Measurements from ENCODE around the gene NRTN.

Gene NRTN

GRCh38 chr19:5811117-5811516 lies 6.2 kb downstream of the NRTN start:
- no peak for DNase-seq (ENCODE audit: low read depth in 2 of 2, low spot score in 1 of 2)

- DNase-seq (ENCODE audit: low read depth in 2 of 2, low spot score in 1 of 2): no peak
Measured at GRCh38 chr19:5814123-5814851, 9.4 kb downstream of the NRTN start.

DNA sequence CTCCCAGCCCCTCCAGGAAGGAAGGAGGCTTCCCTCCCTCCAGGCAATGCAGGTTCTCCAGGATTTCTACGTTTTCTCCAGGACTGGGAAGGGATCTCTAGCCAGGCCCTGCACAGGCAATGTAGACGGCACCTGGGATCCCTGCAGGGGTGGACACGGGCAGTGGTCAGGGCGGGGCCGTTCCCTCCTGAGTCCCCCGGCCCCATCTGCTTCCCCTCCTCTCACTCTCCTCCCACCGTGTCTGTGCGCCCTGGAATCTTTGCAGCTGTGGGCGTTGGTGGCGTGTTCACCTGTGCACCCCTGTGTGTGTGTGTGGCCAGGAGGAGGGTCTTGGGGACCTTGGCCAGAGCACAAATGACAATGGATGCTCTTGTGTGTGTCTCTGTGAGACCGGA lies 10.0 kb downstream of the NRTN start:
- no peak for DNase-seq (ENCODE audit: low read depth in 2 of 2, low spot score in 1 of 2)

DNA sequence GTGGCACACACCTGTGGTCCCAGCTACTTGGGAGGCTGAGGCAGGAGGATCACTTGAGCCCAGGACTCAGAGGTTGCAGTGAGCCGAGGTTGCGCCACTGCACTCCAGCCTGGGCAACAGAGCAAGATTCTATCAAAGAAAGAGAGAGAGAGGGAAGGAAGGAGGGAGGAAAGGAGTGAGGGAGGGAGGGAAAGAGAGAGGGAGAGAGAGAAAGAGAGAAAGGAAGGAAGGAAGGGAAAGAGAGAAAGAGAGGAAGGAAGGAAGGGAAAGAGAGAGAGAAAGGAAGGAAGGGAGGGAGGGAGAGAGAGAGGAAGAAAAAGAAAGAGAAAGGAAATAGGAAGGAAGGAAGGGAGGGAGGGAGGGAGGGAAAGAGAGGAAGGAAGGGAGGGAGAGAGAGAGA lies 12.4 kb downstream of the NRTN start:
- DNase-seq (ENCODE audit: low read depth in 2 of 2, low spot score in 1 of 2): no peak

DNA sequence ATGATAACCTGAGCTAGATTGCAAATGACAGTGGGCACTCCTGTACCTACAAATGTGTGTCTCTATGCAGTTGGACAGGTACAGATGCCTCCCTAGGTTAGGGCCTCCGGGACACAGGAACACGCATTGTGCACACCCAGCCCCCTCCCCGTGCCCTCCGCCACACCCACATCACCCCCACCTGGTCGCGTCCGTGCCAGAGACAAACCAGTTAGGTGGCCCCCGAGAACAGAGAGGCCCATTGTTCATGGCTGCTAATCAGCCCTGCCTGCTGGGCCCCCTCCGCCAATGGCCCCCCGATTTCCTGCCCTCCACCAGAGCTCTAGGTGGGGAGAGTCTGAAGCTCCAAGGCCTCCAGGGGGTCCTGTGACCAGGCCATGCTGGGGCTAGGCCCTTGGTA lies 13.7 kb downstream of the NRTN start:
- DNase-seq (ENCODE audit: low read depth in 2 of 2, low spot score in 1 of 2): no peak

DNA sequence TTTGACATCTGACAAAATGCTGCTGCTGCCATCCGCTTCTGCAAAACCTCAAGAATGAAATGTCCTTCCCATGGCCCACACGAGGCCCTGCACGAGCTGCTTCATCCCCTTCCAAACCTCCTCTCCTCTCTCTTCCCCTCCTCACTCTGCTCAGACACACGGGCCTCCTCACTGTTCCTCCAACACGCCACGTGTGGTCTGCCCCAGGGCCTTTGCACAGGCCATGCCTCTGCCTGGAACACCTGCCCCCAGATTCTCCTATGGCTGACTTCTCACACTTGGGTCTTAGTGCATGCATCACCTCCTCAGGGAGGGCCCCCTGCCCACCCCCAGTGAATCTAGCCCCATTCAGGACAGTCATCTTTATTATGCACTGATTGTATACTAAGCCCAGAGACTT lies 15.9 kb downstream of the NRTN start:
- DNase-seq (ENCODE audit: low read depth in 2 of 2, low spot score in 1 of 2): no peak

- no peak for DNase-seq (ENCODE audit: low read depth in 2 of 2, low spot score in 1 of 2)
Measured at GRCh38 chr19:5821521-5822180, 16.8 kb downstream of the NRTN start.

GRCh38 chr19:5822181-5822844 lies 17.4 kb downstream of the NRTN start:
- no peak for DNase-seq (ENCODE audit: low read depth in 2 of 2, low spot score in 1 of 2)

DNA sequence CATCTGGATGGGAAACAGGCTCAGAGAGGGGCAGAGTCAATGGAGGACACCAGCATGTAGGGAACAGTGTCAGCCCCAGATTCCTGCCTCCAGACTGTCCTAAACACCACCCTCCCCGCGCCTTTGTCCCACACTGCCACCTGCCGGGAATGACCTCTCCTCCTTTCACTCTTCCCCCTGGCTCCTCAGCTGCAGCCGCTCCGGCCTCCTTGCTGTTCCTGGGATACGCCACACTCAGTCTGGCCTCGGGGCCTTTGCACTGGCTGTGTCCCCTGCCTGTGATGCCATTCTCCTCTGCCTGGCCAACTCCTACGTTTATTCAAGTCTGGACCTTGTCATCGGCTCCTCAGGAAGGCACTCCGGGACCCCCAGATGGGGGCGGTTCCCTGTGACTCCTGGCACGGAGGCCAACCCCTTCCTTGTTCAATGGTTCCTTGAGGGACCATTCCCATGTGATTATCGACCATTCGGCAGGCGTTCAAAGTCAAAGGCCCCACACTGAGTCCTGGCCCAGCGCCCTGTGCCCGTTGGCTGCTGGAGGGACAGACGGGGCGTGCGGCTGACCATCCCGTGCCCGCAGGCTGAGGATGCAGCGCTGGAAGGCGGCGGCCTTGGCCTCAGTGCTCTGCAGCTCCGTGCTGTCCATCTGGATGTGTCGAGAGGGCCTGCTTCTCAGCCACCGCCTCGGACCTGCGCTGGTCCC lies 18.9 kb downstream of the NRTN start:
- no peak for DNase-seq (ENCODE audit: low read depth in 2 of 2, low spot score in 1 of 2)

GRCh38 chr19:5824751-5825150 lies 19.9 kb downstream of the NRTN start:
- DNase-seq (ENCODE audit: low read depth in 2 of 2, low spot score in 1 of 2): no peak

DNA sequence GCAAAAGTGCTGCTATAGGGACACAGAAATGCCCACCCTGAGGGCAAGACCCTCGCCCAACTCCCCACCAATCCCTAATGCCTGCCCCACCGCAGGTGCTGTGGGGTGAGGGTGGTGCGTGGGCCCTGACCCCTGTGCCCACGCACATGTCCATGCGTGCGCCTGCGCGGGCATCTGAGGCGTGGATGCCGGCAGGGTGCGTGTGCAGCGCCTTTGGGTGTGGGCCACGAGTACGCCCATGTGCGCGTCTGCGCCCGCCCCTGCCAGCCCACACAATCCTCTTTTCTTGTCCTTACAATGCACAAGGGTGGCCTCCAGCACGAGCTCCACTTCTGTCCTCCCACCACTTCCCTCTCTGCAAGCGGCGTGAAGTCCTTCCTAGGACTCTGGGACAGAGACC lies 20.3 kb downstream of the NRTN start:
- DNase-seq (ENCODE audit: low read depth in 2 of 2, low spot score in 1 of 2): no peak

DNA sequence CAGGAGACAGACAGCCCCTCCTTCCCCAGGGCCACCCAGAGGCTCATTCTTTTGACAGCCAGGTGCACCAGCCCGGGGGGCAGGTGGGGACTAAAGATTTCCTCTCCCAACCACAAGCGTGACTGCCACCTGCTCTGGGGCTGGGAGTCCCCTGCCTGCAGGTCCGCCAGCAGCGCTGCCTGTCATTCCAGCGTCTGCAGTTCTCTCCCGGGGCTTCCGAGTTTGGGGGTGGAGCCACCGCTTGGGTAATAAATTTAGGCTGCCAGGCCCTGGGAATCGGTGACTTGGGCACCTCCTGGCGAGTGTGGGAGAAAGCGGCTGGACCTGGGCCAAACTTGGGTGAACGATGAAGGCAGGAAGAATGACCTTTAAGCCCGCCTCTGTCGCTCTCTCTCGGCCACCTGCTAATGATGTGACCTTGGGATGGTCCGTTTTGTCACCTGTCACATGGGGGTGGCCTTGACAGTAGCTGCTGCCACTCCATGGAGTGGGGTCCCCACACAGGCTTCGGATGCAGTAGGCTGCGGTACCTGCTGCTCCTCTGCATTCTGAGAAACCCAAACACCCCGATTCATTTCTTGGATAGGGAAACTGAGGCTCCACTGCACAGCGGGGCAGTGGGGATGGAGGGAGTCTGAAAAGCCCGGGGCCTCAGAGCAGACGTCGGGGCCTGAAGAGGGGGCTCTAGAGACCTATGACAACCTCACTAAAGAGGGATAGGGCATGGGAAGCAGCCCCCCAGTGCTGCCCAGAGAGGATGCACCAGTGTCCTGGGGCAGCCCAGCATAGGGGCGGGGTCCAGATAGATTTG lies 21.9 kb downstream of the NRTN start:
- DNase-seq (ENCODE audit: low read depth in 2 of 2, low spot score in 1 of 2): no peak

DNA sequence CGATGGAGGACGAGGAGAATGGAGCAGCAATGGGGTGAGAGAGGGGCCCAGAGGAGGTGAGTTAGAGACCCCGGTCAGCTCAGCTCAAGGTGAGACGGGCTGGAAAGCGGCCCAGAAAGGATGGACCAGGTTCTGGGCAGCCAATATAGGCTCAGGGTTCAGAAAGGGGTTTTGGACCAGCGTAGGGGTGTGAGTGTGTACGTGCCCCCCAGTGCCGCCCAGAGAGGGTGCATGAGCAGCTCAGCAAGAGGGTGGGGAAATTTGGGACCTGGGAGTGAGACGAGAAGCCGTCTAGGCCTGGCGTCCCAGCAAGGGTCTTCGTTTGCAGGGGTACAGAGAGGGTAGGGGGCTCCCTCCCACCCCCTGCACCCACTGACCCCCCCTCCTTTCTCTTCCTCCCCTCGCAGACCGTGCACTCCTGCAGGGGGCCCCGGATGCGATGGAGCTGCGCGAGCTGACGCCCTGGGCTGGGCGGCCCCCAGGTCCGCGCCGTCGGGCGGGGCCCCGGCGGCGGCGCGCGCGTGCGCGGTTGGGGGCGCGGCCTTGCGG lies 22.5 kb downstream of the NRTN start:
- no peak for DNase-seq (ENCODE audit: low read depth in 2 of 2, low spot score in 1 of 2)

- peak; percentile 81 to 92 for DNase-seq (ENCODE audit: low read depth in 2 of 2, low spot score in 1 of 2)
Measured at GRCh38 chr19:5827891-5828660, 23.2 kb downstream of the NRTN start.

GRCh38 chr19:5828661-5829566 lies 24.0 kb downstream of the NRTN start:
- DNase-seq (ENCODE audit: low read depth in 2 of 2, low spot score in 1 of 2): no peak

DNA sequence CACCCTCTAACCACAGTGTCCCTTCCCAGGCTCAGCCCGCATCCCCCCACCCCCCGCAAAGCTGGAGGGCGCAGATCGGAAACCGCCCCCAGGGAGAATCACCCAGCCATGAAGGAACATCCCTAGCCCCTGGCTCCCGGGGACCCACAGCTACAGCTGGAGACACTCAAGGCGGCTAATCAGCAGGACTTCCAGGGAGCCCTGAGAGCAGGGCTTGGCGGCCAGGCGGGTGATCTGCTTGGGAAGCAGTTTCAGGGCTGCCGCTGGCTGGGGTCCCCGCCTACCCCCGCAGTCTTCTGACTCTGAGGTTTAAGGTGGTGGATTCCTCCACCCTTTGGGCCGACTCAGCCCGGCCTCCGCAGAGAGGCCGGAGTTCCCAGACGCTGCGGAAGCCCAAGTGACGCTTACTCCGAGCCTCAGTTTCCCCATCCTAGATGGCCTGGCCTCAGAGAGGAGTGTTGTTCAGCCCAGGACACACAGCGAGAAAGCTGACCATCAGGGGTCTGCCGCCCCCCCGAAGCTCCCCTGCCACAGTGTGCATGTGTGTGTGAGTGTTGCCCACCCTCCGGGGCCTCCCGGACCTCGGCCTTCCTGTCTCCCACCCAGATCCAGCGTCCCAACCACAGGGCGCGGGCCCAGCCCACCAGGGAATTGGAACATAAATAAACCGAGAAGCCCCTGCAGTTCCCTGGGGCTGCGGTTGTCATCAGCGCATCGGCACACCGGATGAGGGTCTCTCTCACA lies 24.9 kb downstream of the NRTN start:
- DNase-seq (ENCODE audit: low read depth in 2 of 2, low spot score in 1 of 2): no peak

GRCh38 chr19:5831159-5831558 lies 26.3 kb downstream of the NRTN start:
- no peak for DNase-seq (ENCODE audit: low read depth in 2 of 2, low spot score in 1 of 2)

- DNase-seq (ENCODE audit: low read depth in 2 of 2, low spot score in 1 of 2): no peak
Measured at GRCh38 chr19:5832061-5832460, 27.2 kb downstream of the NRTN start.

Data from stimulated activated CD8-positive, alpha-beta memory T cell treated with anti-CD3 and anti-CD28 coated beads, Interleukin-4, amount 100 ng/mL, for 4 hours (primary cell).